ENCODE measurements around the gene PRR23A.

The PRR23A gene

DNA sequence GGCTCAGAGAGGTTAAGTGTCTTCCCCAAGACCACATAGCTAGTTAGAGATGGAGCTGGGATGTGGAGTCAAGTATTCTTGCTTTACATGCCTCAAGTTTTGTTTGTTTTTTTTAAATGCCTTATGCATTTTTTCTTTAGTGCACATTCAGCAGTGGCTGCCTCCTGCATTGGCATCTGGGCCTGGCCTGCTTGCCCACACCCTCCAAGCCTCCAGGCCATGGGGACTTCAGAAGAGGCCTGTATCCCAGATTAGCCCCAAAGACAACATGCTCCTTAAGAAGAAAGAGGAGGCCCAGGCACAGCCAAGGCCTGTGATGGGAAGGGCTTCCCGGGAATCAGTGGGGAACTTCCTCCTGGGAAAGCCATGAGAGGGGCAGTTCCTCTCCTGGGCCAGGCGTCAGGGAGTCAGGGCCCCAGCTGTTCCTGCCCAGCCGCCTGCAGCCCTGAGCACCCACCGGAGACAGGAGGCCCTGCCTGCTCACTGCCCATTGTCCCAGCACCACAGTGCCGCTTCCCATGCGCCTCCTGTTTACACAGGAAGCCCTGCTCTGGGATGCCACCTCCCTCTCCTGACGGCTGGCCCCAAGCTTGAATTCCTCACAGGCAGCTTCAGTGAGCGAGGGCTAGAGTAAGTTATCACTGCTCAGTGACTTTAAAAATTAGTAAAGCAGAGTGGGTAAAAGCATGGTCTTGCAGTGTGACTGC is 43.1 kb downstream of the PRR23A start:
- Histone ChIP-seq H3K79me2 (peaks cover 21% of the 10 kb centered on the region), H3K4me3 (ENCODE audit: low read depth, low read length) (no peak overlapping the region), H3K9ac (no peak overlapping the region), H3K27me3 (ENCODE audit: control insufficient read depth, insufficient read depth, low read length) (no peaks in the 10 kb centered on the region), H3K4me2 (ENCODE audit: low read length) (no peak overlapping the region), H3K4me1 (peaks cover 8% of the 10 kb centered on the region), H3K9me3 (ENCODE audit: control insufficient read depth, low read length) (no peaks in the 10 kb centered on the region), H3K36me3 (ENCODE audit: control insufficient read depth, insufficient read depth, low read length) (no peaks in the 10 kb centered on the region), H3K27ac (no peak overlapping the region), H2AFZ (no peak overlapping the region)
- TF ChIP-seq, protein P1, sequence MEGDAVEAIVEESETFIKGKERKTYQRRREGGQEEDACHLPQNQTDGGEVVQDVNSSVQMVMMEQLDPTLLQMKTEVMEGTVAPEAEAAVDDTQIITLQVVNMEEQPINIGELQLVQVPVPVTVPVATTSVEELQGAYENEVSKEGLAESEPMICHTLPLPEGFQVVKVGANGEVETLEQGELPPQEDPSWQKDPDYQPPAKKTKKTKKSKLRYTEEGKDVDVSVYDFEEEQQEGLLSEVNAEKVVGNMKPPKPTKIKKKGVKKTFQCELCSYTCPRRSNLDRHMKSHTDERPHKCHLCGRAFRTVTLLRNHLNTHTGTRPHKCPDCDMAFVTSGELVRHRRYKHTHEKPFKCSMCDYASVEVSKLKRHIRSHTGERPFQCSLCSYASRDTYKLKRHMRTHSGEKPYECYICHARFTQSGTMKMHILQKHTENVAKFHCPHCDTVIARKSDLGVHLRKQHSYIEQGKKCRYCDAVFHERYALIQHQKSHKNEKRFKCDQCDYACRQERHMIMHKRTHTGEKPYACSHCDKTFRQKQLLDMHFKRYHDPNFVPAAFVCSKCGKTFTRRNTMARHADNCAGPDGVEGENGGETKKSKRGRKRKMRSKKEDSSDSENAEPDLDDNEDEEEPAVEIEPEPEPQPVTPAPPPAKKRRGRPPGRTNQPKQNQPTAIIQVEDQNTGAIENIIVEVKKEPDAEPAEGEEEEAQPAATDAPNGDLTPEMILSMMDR (IDR thresholded peaks at IDR 0.05) = no peak

DNA sequence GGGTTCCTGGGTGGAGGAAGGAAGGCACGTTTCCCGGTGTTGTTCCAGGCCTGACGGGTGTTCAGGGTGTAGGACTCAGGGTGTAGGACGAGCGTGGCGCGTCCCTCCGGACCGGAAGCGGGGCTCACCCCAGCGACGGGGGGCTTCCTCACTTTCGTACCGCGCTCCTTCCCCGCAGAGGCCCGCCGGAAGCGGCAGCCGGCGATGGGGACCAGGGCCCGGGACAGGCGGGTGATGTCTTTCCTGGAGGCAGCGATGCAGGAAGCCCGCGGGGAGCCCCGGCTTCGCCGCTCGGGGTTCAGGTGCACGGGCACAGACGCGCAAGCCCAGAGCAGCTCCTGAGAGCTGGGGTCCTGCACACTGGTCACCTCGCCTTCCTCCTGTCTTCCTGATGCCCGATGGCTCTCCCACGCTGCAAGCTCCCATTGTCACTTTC is 45.6 kb downstream of the PRR23A start:
- no peak overlapping the region for H3K4me3 ChIP-seq (ENCODE audit: low read depth, low read length)
- peaks cover 11% of the 10 kb centered on the region for H3K4me1 ChIP-seq
- H3K9ac ChIP-seq = no peak overlapping the region
- no peaks in the 10 kb centered on the region for H3K9me3 ChIP-seq (ENCODE audit: control insufficient read depth, low read length)
- peaks cover 26% of the 10 kb centered on the region for H3K79me2 ChIP-seq
- TF ChIP-seq, protein P1 (IDR thresholded peaks at IDR 0.05) = no peak
- H3K4me2 ChIP-seq (ENCODE audit: low read length) = no peak overlapping the region
- no peaks in the 10 kb centered on the region for H3K36me3 ChIP-seq (ENCODE audit: control insufficient read depth, insufficient read depth, low read length)
- H3K27ac ChIP-seq = no peak overlapping the region
- H3K27me3 ChIP-seq (ENCODE audit: control insufficient read depth, insufficient read depth, low read length) = no peaks in the 10 kb centered on the region
- peak overlapping the region; percentile 50 for H2AFZ ChIP-seq

All from parathyroid adenoma (tissue), 2 donors.